Activated CD4-positive, alpha-beta T cell treated with anti-CD3 and anti-CD28 coated beads for 48 hours (primary cell): ENCODE results near the gene PPP4C.
"Not testable (repeated sequence)": the region's sequence is repeated elsewhere in the genome, so short reads cannot be mapped to it uniquely, and the experiment has no call there.

Source experiments
- DNase-seq: peaks from one replicate; pipeline ENCODE4 v3.0.0-alpha.2; 2020

The PPP4C gene

GRCh38 chr16:30075503-30076275, at the start of gene PPP4C:
Gene PPP4C (plus strand): TSS chr16:30075994. CDS start chr16:30076378, 384 bp downstream.
- DNase-seq, result peak; percentile 95

- DNase-seq, result no peak
Observed at GRCh38 chr16:30026449-30026848, 49.3 kb upstream of the PPP4C start.

GRCh38 chr16:30027588-30028437, 48.0 kb upstream of the PPP4C start:
- DNase-seq, result no peak

- DNase-seq, result peak; percentile 55
Observed at GRCh38 chr16:30028438-30029076, 47.2 kb upstream of the PPP4C start.

- no peak for DNase-seq
Observed at GRCh38 chr16:30030011-30030685, 45.6 kb upstream of the PPP4C start.

DNA sequence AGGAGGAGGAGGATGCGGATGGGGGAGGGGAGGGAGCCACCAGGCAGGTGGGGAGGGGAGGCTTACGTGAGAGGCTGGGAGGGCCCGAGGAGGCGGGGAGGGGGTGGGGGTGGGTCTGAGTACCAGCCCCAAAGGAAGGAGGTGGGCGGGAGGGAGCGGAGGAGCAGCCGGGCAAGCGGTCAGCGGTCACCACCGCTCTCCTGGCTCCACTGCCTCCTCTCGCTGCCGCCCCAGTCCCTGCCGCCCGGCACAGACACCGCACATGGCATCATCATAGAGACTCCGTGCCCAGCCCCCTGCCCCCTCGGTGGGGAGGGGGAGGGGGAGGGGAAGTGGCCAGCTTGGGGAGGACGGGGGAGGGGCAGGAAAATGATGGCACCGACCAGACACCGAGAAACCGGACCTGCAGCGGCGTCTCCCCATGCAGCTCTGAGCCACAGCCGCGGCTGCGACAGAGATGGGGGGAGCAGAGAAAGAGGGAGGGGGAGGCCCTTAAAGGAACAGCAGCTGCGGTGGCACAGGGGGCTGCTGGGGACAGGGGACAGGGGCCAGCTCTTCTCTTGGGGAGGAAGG, 44.9 kb upstream of the PPP4C start, which contains the start of gene TLCD3B:
Gene TLCD3B (minus strand): TSS at position 431 of the 573 bp plus-strand sequence. CDS start 744 bp downstream, outside the sequence.
- DNase-seq, result no peak

DNA sequence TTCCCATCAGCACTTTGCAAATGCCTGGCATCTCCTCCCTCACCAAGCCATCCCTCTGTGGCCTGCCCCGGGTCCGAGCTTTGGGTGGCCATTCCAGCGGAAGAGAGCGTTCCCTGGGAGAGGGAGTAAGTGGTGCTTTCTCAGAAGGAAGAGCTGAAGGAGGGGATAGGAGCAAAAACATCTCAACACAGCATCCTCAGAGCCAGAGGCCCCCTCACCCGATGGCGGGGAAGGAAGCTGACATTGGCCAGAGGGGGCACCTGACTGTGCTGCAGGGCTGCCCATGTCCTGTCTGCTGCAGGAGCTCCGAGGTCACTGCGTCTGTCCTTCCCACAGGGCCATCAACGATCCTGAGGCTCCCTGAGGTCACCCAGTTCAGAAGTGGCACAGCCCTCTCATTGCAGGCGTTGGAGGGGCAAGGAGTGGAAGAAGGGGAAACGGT, 44.3 kb upstream of the PPP4C start:
- DNase-seq, result no peak

GRCh38 chr16:30032083-30032819, 43.5 kb upstream of the PPP4C start:
- DNase-seq, result peak; percentile 75

GRCh38 chr16:30033270-30033669, 42.5 kb upstream of the PPP4C start:
- DNase-seq, result peak; percentile 32

DNA sequence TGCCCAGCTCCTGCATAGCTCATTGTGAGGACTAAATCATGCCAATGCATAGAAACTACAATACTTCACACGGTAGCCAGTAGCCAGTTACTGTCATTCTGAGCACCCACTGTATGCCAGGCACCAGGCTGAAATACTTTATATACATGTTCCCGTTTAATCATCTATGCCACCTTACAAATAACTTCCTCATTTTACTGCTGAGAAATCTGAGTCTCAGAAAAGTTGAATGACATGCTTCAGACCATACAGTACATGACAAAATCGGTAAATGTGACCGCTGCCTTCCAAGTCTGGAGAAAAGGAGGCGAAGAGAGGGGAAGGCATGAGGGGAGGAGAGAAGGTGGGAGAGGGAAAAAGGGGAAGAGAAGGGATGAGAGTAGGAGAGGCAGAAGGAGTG, 35.6 kb upstream of the PPP4C start:
- no peak for DNase-seq

GRCh38 chr16:30040690-30041089, 35.1 kb upstream of the PPP4C start:
- DNase-seq, result not testable (repeated sequence)

DNA sequence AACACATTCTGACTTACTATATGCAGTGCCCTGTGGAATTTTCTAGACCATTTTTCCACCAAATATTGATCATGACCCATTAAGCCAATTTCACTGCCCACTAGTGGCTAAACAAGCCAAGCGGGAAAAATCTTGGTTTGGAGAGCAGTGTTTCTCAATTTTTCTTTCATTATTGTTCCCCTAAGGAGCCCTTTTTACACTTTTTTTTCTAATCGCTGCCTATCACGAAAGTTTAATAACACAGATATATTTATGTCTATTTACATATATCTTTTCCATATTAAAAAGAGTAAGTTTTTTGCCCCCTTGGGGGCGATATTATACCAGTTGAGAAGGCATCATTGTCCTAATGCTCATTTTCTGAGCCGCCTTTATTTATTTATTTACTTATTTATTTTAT, 34.0 kb upstream of the PPP4C start:
- no peak for DNase-seq

GRCh38 chr16:30046178-30046577, 29.6 kb upstream of the PPP4C start:
- DNase-seq, result no peak

DNA sequence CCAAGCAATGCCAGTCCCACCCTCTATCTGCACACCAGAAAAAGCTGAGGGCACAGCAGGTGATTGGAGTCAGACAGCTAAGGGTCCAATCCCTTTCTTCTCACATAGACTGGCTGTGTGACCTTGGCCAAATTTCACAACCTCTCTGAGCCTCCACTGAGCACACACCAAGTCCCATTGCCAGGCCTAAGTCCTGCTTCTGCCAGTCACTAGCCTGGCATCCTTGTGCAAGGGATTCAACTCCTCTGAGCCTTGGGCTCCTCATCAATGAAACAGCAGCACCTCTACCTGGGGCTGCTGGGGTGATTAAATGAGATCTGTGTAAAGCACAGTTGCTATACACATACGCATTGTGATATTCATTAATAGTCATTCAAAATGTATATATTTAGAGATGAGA, 29.2 kb upstream of the PPP4C start:
- DNase-seq, result no peak

DNA sequence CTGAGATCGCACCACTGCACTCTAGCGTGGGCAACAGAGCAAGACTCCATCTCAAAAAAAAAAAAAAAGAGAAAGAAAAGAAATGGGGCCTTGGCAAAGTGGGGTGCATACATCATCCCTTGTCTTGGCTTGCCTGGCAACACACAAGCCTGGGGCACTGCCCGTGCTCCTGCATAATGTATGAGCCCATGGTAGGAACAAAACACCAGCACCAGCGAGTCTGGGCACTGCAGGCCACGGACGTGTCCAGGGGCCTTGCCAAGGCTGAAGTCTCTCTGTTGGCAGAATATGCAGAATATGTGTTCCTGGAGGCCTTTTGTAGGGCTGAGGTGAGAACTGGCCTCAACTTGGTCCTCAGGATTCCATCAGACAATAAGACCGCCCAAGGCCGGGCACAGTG, 25.9 kb upstream of the PPP4C start:
- no peak for DNase-seq

- no peak for DNase-seq
Observed at GRCh38 chr16:30051518-30051917, 24.3 kb upstream of the PPP4C start.

GRCh38 chr16:30052671-30053372, 23.0 kb upstream of the PPP4C start:
- peak; percentile 96 for DNase-seq

DNA sequence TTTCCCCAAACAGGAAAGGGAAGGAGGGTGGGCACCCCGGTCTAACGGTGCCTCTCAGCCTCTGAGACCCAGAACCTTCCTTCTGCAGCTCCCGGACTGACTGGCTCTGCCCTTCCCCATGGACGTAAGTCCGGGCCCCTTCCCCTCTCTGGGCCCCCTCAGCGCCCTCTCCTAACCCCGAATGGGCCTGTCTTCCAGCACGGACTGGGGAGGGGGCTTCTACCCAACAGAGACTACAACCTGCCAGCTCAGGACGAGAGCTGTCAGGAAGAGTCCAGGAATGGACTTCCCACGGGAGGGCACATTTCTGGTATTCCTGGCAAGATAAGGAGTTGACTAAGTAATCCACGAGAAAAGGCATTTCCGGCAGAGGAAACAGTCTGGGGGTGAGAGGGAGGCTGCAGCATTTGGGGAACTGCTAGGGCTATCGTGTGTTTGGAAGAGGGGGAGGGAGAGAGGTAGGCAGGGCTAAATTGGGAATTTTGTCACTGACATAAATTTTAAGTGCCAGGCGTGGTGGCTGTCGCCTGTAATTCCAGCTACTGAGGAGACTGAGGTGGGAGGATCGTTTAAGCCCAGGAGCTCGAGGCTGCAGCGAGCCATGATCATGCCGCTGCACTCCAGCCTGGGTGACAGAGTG, 22.3 kb upstream of the PPP4C start:
- DNase-seq, result no peak

DNA sequence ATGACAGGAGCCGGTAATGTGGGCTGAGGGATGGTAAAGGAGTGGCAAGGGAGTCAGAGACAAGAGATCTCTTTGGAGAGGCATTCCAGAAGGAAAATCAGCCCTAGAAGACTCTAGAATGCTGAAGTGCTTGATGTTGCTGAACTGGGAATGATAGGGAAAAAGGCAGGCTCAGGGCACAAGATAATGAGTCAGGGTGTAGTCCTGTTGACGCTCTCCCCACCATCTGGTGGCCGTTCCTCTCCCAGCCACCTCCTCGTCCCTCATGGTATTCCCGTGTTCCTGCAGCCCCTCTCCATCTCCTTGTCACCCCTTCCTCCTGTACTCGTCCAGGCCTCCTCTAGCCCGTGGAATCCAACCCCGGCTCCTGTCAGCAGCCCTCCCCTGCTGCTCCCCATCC, 21.3 kb upstream of the PPP4C start:
- no peak for DNase-seq

DNA sequence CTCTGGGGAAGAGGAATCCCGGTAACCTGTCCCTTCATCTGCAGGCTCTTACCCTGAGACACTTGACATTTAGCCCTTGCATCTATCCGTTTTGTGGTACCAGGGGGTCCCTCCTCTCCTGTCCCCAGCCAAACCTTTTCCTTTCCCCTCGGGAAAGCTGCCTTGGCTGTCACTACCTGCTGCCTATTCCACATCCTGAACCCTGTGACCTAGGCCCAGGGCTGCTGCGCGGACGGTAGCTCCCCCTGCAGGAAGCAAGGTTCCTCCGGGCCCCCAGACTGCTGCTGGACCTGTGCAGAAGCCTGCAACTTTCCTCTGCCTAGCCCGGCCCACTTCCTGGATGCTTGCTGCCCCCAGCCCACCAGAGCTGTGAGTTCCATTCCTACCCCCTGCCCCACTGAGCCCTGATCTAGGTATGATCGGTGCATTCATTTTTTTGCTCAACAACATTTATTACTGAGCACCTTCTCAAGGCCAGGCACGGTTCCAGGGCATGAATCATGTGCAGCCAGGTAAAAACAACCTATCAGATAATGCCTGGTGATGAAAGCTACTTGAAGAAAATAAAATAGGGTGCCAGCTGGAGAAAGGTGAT, 20.7 kb upstream of the PPP4C start:
- DNase-seq, result peak; percentile 73
